Natural killer cell (primary cell): Measurements from ENCODE around the gene TMEM107. TPM values are rescaled to one million over a fixed set of nuclear protein-coding genes. Genes with fewer than 3 reads are reported as not detected.

Experiments
- ATAC-seq, 3 donors: fragments of 150-1000 bp in 2 of 3; fragments of 200-7000 bp in 1 of 3; cut with Tn5 transposase; 1 replicate in 1 of 3; 2 replicates in 2 of 3; pipeline ENCODE4 v1.10.0; 2021; ENCODE audit warnings: mild to moderate bottlenecking in 2 of 3, moderate library complexity in 2 of 3
- DNase-seq, 2 donors: peaks; one replicate each; pipeline versions ENCODE4 v3.0.0 to v3.0.0-alpha.2; 2013 to 2021; ENCODE audit warnings: mixed read lengths in 1 of 2
- H3K27ac ChIP-seq: one replicate; pipeline ENCODE4 v1.5.1; 2013; ENCODE audit warnings: mild to moderate bottlenecking, low read length
- H3K27me3 ChIP-seq: one replicate; pipeline ENCODE4 v1.6.1; 2013; ENCODE audit warnings: low read length; ENCODE audit not compliant: control insufficient read depth, insufficient read depth
- H3K36me3 ChIP-seq: one replicate; pipeline ENCODE4 v1.6.1; 2013; ENCODE audit warnings: low read length; ENCODE audit not compliant: control insufficient read depth, insufficient read depth
- H3K4me1 ChIP-seq: one replicate; pipeline ENCODE4 v1.6.1; 2013; ENCODE audit warnings: low read length; ENCODE audit not compliant: control insufficient read depth, insufficient read depth
- H3K4me3 ChIP-seq: one replicate; pipeline ENCODE4 v1.5.1; 2013; ENCODE audit warnings: low read length
- H3K9me3 ChIP-seq: one replicate; pipeline ENCODE4 v1.6.1; 2013; ENCODE audit warnings: low read length; ENCODE audit not compliant: control insufficient read depth, insufficient read depth
- H3K27ac Mint-ChIP-seq, 2 donors: one replicate each; pipeline ENCODE4 v1.8.0; 2022; ENCODE audit warnings: mild to moderate bottlenecking in 2 of 2, mixed read lengths in 2 of 2, moderate library complexity in 1 of 2
- H3K27me3 Mint-ChIP-seq, 2 donors: one replicate each; pipeline ENCODE4 v1.8.0; 2022; ENCODE audit warnings: low read depth in 2 of 2, mixed read lengths in 2 of 2
- H3K36me3 Mint-ChIP-seq: one replicate; pipeline ENCODE4 v1.8.0; 2022; ENCODE audit warnings: mixed read lengths
- H3K4me1 Mint-ChIP-seq, 2 donors: one replicate each; pipeline ENCODE4 v1.8.0; 2022; ENCODE audit warnings: mixed read lengths in 2 of 2
- H3K4me3 Mint-ChIP-seq: one replicate; pipeline ENCODE4 v1.8.0; 2022; ENCODE audit warnings: mild to moderate bottlenecking, moderate library complexity, mixed read lengths
- H3K9me3 Mint-ChIP-seq, 2 donors: one replicate each; pipeline ENCODE4 v1.8.0; 2022; ENCODE audit warnings: mixed read lengths in 2 of 2
- CTCF ChIP-seq: fragments of 200-600 bp; IDR thresholded peaks from one replicate; pipeline ENCODE4 v1.8.0; 2022; ENCODE audit warnings: antibody characterized with exemption
- WGBS: methylation state at CpG from one replicate; pipeline ENCODE4 v1.1.7; 2013; ENCODE audit warnings: missing lambda C conversion rate; ENCODE audit not compliant: insufficient coverage; 5-methylcytosine and 5-hydroxymethylcytosine counted together
- intact Hi-C: fragments of 100-400 bp; cut with micrococcal nuclease; formaldehyde crosslinking; loops from one replicate; pipeline ENCODE4 v1.14.2; 2022
- total RNA-seq, 4 donors: library from RNA; stranded (reverse); fragments of 120-200 nt in 1 of 4; gene quantifications; one replicate each; pipeline versions ENCODE4 v1.2.3 to v1.2.4, GENCODE V29; 2013 to 2022

The TMEM107 gene
- total RNA-seq, 3 donors from 2014 or later (not counting 1 experiment from before 2014, with no cell fraction given): 48.9 to 101 (median 96.1) TPM

GRCh38 chr17:8189711-8190477 lies 13.7 kb upstream of the TMEM107 start, which contains the start of gene BORCS6:
BORCS6 (minus strand) TSS chr17:8190180; CDS start chr17:8190140, 40 bp downstream.
- ATAC-seq: peak; percentile 67 to 88 (median 75)
- Histone ChIP-seq H3K36me3 (no peaks in the 10 kb centered on the region), H3K4me1 (peaks cover 57% of the 10 kb centered on the region)

GRCh38 chr17:8189041-8189710 lies 13.0 kb upstream of the TMEM107 start:
- DNase-seq (peak; percentile 44 to 64), ATAC-seq (no peak)
- Histone ChIP-seq H3K9me3 (no peaks in the 10 kb centered on the region), H3K27ac (peak overlapping the region; percentile 86), H3K36me3 (no peaks in the 10 kb centered on the region), H3K27me3 (no peaks in the 10 kb centered on the region), H3K4me3 (peak overlapping the region; percentile 67), H3K4me1 (peaks cover 61% of the 10 kb centered on the region)
- Mint-ChIP-seq H3K4me3 (no peak overlapping the region), H3K27me3 (no peaks in the 10 kb centered on the region), H3K27ac (no peak overlapping the region), H3K4me1 (peaks cover 13 to 16% of the 10 kb centered on the region in 2 donors), H3K36me3 (no peaks in the 10 kb centered on the region), H3K9me3 (no peaks in the 10 kb centered on the region)
- no peak for TF ChIP-seq CTCF
- intact Hi-C loops: no loop called here
- 6% methylated on average over 67 of the region's 67 CpGs for WGBS

More at GRCh38 chr17:8189711-8190477, 13.7 kb upstream of the TMEM107 start, which contains the start of gene BORCS6:
- peak within 1 kb of the TSS; percentile 67 for H3K4me3 ChIP-seq
- no peak within 1 kb of the TSS for H3K27ac Mint-ChIP-seq
- no peaks in the 10 kb centered on the region for H3K27me3 Mint-ChIP-seq
- peak; percentile 91 to 98 for DNase-seq
- intact Hi-C loops: loop anchor here (1.0 kb wide), 1 partner anchor 105 kb away; the partner anchor contains the start of gene SLC25A35
- WGBS: under 1% methylated on average over 70 of the region's 70 CpGs
- H3K4me3 Mint-ChIP-seq: no peak within 1 kb of the TSS
- H3K27ac ChIP-seq: peak within 1 kb of the TSS; percentile 86
- no peaks in the 10 kb centered on the region for H3K36me3 Mint-ChIP-seq
- H3K27me3 ChIP-seq: no peaks in the 10 kb centered on the region
- H3K4me1 Mint-ChIP-seq: peaks cover 13% of the 10 kb centered on the region in 2 donors
- no peaks in the 10 kb centered on the region for H3K9me3 Mint-ChIP-seq
- no peak for TF ChIP-seq CTCF
- no peaks in the 10 kb centered on the region for H3K9me3 ChIP-seq

GRCh38 chr17:8188263-8188839 lies 12.2 kb upstream of the TMEM107 start:
- H3K27me3 ChIP-seq: no peaks in the 10 kb centered on the region

More at GRCh38 chr17:8188263-8188839, 12.2 kb upstream of the TMEM107 start:
- intact Hi-C loops: no loop called here
- H3K36me3 Mint-ChIP-seq: no peaks in the 10 kb centered on the region
- no peaks in the 10 kb centered on the region for H3K36me3 ChIP-seq
- 40% methylated on average over 9 of the region's 12 CpGs for WGBS
- no peaks in the 10 kb centered on the region for H3K9me3 Mint-ChIP-seq
- H3K27ac ChIP-seq: peak overlapping the region; percentile 86
- H3K4me3 Mint-ChIP-seq: no peak overlapping the region
- ATAC-seq (no peak), DNase-seq (peak in 1 of 2 donors; percentile 56)
- peaks cover 61% of the 10 kb centered on the region for H3K4me1 ChIP-seq
- no peaks in the 10 kb centered on the region for H3K9me3 ChIP-seq
- H3K27me3 Mint-ChIP-seq: no peaks in the 10 kb centered on the region
- H3K4me1 Mint-ChIP-seq: peaks cover 17 to 22% of the 10 kb centered on the region in 2 donors
- no peak overlapping the region for H3K27ac Mint-ChIP-seq
- no peak for TF ChIP-seq CTCF
- H3K4me3 ChIP-seq: peak overlapping the region; percentile 67
